SJCRH30 (cell line): ENCODE measurements around the gene FARP1. TPM values are rescaled to one million over a fixed set of nuclear protein-coding genes. Genes with fewer than 3 reads are reported as not detected.

Source experiments
- DNase-seq, 2 experiments: peaks; one replicate each; pipeline ENCODE4 v3.0.0-alpha.2; 2015 to 2020
- H3K27ac ChIP-seq: fragments of 250-450 bp; sonication (Bioruptor Pico); 2 replicates; pipeline ENCODE4 v1.5.1; 2020; ENCODE audit warnings: mild to moderate bottlenecking, moderate library complexity
- H3K27me3 ChIP-seq: fragments of 250-450 bp; sonication (Bioruptor Pico); 2 replicates; pipeline ENCODE4 v1.5.1; 2020; ENCODE audit warnings: mild to moderate bottlenecking, moderate library complexity
- H3K36me3 ChIP-seq: fragments of 250-450 bp; sonication (Bioruptor Pico); 2 replicates; pipeline ENCODE4 v1.5.1; 2020; ENCODE audit warnings: mild to moderate bottlenecking, moderate library complexity
- H3K4me1 ChIP-seq: fragments of 250-450 bp; sonication (Bioruptor Pico); 2 replicates; pipeline ENCODE4 v1.5.1; 2020; ENCODE audit warnings: mild to moderate bottlenecking, moderate library complexity
- H3K4me3 ChIP-seq: fragments of 250-450 bp; sonication (Bioruptor Pico); 2 replicates; pipeline ENCODE4 v1.5.1; 2020; ENCODE audit warnings: mild to moderate bottlenecking, moderate library complexity
- H3K9me3 ChIP-seq: fragments of 250-450 bp; sonication (Bioruptor Pico); replicated peaks from 2 replicates; pipeline ENCODE4 v1.5.1; 2020; ENCODE audit warnings: mild to moderate bottlenecking, moderate library complexity
- total RNA-seq: library from RNA; depleted of rRNA; stranded (reverse); fragments of >200 nt; shearing (Covaris generic); gene quantifications from 2 replicates; pipeline ENCODE4 v1.2.3, GENCODE V29; 2014

FARP1 gene
- total RNA-seq, 1 experiment from 2014 or later: 32.5 TPM

- H3K9me3 ChIP-seq: no peaks in the 10 kb centered on the region
- H3K36me3 ChIP-seq: peaks cover 18% of the 10 kb centered on the region
- DNase-seq: no peak
- H3K4me3 ChIP-seq: no peak overlapping the region
- H3K27me3 ChIP-seq: no peaks in the 10 kb centered on the region
- peaks cover 6% of the 10 kb centered on the region; the same call in 1 of the 2 replicates for H3K4me1 ChIP-seq
- H3K27ac ChIP-seq: no peak overlapping the region
Observed at GRCh38 chr13:98447881-98448641, 305.2 kb downstream of the FARP1 start.

GRCh38 chr13:98448642-98448928, 305.7 kb downstream of the FARP1 start:
- Histone ChIP-seq H3K27me3 (no peaks in the 10 kb centered on the region), H3K4me1 (peaks cover 11% of the 10 kb centered on the region), H3K4me3 (no peak overlapping the region), H3K27ac (no peak overlapping the region), H3K9me3 (no peaks in the 10 kb centered on the region), H3K36me3 (peaks cover 24% of the 10 kb centered on the region)
- DNase-seq: no peak

GRCh38 chr13:98449273-98449672, 306.4 kb downstream of the FARP1 start:
- Histone ChIP-seq H3K4me3 (no peak overlapping the region), H3K27me3 (no peaks in the 10 kb centered on the region), H3K36me3 (peaks cover 27% of the 10 kb centered on the region), H3K4me1 (peaks cover 18% of the 10 kb centered on the region), H3K9me3 (no peaks in the 10 kb centered on the region), H3K27ac (no peak overlapping the region)
- no peak for DNase-seq

GRCh38 chr13:98450026-98450425, 307.1 kb downstream of the FARP1 start:
- Histone ChIP-seq H3K4me1 (peaks cover 23% of the 10 kb centered on the region), H3K4me3 (no peak overlapping the region), H3K27ac (no peak overlapping the region), H3K36me3 (peaks cover 27% of the 10 kb centered on the region), H3K27me3 (no peaks in the 10 kb centered on the region), H3K9me3 (no peaks in the 10 kb centered on the region)
- no peak for DNase-seq

- DNase-seq: no peak
- H3K9me3 ChIP-seq: no peaks in the 10 kb centered on the region
- H3K27me3 ChIP-seq: no peaks in the 10 kb centered on the region
- no peak overlapping the region for H3K4me3 ChIP-seq
- peaks cover 30% of the 10 kb centered on the region for H3K36me3 ChIP-seq
- peaks cover 28% of the 10 kb centered on the region for H3K4me1 ChIP-seq
- no peak overlapping the region for H3K27ac ChIP-seq
Observed at GRCh38 chr13:98450539-98451111, 307.7 kb downstream of the FARP1 start.

- Histone ChIP-seq H3K36me3 (peaks cover 33% of the 10 kb centered on the region), H3K4me3 (no peak overlapping the region), H3K4me1 (peaks cover 28% of the 10 kb centered on the region), H3K9me3 (no peaks in the 10 kb centered on the region), H3K27me3 (no peaks in the 10 kb centered on the region), H3K27ac (no peak overlapping the region)
- peak in 1 of 2 experiments; percentile 32 for DNase-seq
Observed at GRCh38 chr13:98451676-98452470, 309.0 kb downstream of the FARP1 start.

- no peak overlapping the region for H3K4me3 ChIP-seq
- no peaks in the 10 kb centered on the region for H3K9me3 ChIP-seq
- H3K27me3 ChIP-seq: no peaks in the 10 kb centered on the region
- H3K36me3 ChIP-seq: peaks cover 40% of the 10 kb centered on the region
- peak overlapping the region; percentile 91; the same call in 1 of the 2 replicates for H3K27ac ChIP-seq
- no peak for DNase-seq
- peaks cover 28% of the 10 kb centered on the region for H3K4me1 ChIP-seq
Observed at GRCh38 chr13:98452851-98453843, 310.3 kb downstream of the FARP1 start.

GRCh38 chr13:98454389-98454881, 311.5 kb downstream of the FARP1 start:
- Histone ChIP-seq H3K9me3 (no peaks in the 10 kb centered on the region), H3K27ac (peak overlapping the region; percentile 91), H3K36me3 (peaks cover 40% of the 10 kb centered on the region), H3K4me3 (no peak overlapping the region), H3K27me3 (no peaks in the 10 kb centered on the region), H3K4me1 (peaks cover 28% of the 10 kb centered on the region)
- DNase-seq: peak; percentile 65 to 92

- H3K27me3 ChIP-seq: no peaks in the 10 kb centered on the region
- H3K36me3 ChIP-seq: peaks cover 39% of the 10 kb centered on the region
- H3K4me1 ChIP-seq: peaks cover 26% of the 10 kb centered on the region
- no peak overlapping the region for H3K4me3 ChIP-seq
- H3K9me3 ChIP-seq: no peaks in the 10 kb centered on the region
- H3K27ac ChIP-seq: no peak overlapping the region
- no peak for DNase-seq
Observed at GRCh38 chr13:98456413-98456845, 313.5 kb downstream of the FARP1 start.

- Histone ChIP-seq H3K27ac (no peak overlapping the region), H3K4me3 (no peak overlapping the region), H3K27me3 (no peaks in the 10 kb centered on the region), H3K4me1 (peaks cover 22% of the 10 kb centered on the region), H3K9me3 (no peaks in the 10 kb centered on the region), H3K36me3 (peaks cover 39% of the 10 kb centered on the region)
- DNase-seq: no peak
Observed at GRCh38 chr13:98457053-98457452, 314.2 kb downstream of the FARP1 start.

- Histone ChIP-seq H3K27ac (no peak overlapping the region), H3K4me1 (peaks cover 19% of the 10 kb centered on the region), H3K27me3 (no peaks in the 10 kb centered on the region), H3K4me3 (no peak overlapping the region), H3K9me3 (no peaks in the 10 kb centered on the region), H3K36me3 (peaks cover 31% of the 10 kb centered on the region)
- no peak for DNase-seq
Observed at GRCh38 chr13:98458431-98458830, 315.5 kb downstream of the FARP1 start.

- Histone ChIP-seq H3K9me3 (no peaks in the 10 kb centered on the region), H3K36me3 (peaks cover 26% of the 10 kb centered on the region), H3K27me3 (no peaks in the 10 kb centered on the region), H3K27ac (no peak overlapping the region), H3K4me3 (no peak overlapping the region), H3K4me1 (peaks cover 11% of the 10 kb centered on the region)
- DNase-seq: no peak
Observed at GRCh38 chr13:98459171-98459681, 316.3 kb downstream of the FARP1 start.

- peaks cover 26% of the 10 kb centered on the region for H3K36me3 ChIP-seq
- no peak for DNase-seq
- H3K27me3 ChIP-seq: no peaks in the 10 kb centered on the region
- no peaks in the 10 kb centered on the region for H3K9me3 ChIP-seq
- no peak overlapping the region for H3K27ac ChIP-seq
- H3K4me1 ChIP-seq: peaks cover 7% of the 10 kb centered on the region
- H3K4me3 ChIP-seq: no peak overlapping the region
Observed at GRCh38 chr13:98459721-98460370, 317.0 kb downstream of the FARP1 start.
